ENCODE data around the gene ZSWIM3. TPM values are rescaled to one million over a fixed set of nuclear protein-coding genes. Genes with fewer than 3 reads are reported as not detected.
"Not testable (repeated sequence)": the region's sequence is repeated elsewhere in the genome, so short reads cannot be mapped to it uniquely, and the experiment has no call there.

Gene ZSWIM3
- total and polyA plus RNA-seq, 4 donors, result 0.56 to 4.2 (median 2.3) TPM

DNA sequence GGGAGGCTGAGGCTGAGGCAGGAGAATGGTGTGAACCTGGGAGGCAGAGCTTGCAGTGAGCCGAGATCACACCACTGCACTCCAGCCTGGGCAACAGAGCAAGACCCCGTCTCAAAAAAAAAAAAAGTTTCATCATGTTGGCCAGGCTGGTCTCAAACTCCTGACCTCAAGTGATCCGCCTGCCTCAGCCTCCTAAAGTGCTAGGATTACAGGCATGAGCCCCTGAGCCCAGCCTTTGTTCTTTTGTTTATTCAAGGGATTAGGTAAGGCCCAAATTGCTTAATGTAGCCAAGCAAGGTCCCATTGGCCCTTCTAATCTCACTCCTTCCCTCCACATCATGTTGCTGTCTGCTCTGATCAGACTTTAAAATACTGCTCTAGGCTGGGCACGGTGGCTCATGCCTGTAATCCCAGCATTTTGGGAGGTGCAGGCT lies 27.7 kb upstream of the ZSWIM3 start:
- H3K27me3 ChIP-seq (ENCODE audit: control insufficient read depth in 4 of 4, insufficient read depth in 4 of 4, low read length in 3 of 4); DNase-seq (ENCODE audit: low spot score); H3K36me3 ChIP-seq (ENCODE audit: control insufficient read depth in 4 of 4, insufficient read depth in 3 of 4, low read depth in 1 of 4, low read length in 3 of 4); H3K27ac ChIP-seq (ENCODE audit: low read depth in 1 of 2, low read length in 2 of 2); H3K4me3 ChIP-seq (ENCODE audit: low read depth in 1 of 3, low read length in 3 of 3); H3K9ac ChIP-seq (ENCODE audit: low read depth in 1 of 2, low read length in 2 of 2); H3K9me3 ChIP-seq (ENCODE audit: control insufficient read depth in 4 of 4, low read length in 3 of 4): not testable (repeated sequence)
- WGBS, result 82% methylated on average over 4 of the region's 4 CpGs
- H3K4me1 ChIP-seq (ENCODE audit: control insufficient read depth in 4 of 4, insufficient read depth in 4 of 4, low read length in 3 of 4), result peaks cover 2 to 14% (median 8%) of the 10 kb centered on the region in 4 donors
- TF ChIP-seq RXRA (IDR thresholded peaks at IDR 0.05) (peak; percentile 4 to 22), HNF4A (conservative IDR thresholded peaks at IDR 0.05) (peak in 1 of 2 donors; percentile 39), SP1 (IDR thresholded peaks at IDR 0.05) (peak; percentile 10)

DNA sequence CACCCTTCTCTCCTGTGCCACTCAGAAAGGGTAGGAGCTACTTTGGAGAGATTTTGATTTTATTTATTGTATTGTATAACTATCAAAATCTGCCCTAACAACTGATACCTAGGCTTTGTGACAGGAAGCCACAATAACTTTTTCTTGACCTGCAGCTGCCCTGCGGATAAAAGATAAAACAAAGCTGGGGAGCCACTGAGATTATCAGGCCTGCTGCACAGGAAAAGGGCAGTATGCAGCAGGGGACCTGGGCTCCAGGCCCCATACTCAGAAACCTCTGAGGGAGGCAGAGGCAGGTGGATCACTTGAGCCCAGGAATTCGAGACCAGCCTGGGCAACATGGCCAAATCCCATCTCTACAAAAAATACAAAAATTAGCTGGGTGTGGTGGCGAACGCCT lies 24.8 kb upstream of the ZSWIM3 start:
- TF ChIP-seq HNF4A (conservative IDR thresholded peaks at IDR 0.05), result no peak
- TF ChIP-seq RAD21 (IDR thresholded peaks at IDR 0.05), result no peak
- TF ChIP-seq, protein P1, sequence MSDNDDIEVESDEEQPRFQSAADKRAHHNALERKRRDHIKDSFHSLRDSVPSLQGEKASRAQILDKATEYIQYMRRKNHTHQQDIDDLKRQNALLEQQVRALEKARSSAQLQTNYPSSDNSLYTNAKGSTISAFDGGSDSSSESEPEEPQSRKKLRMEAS (IDR thresholded peaks at IDR 0.05), result no peak
- no peak for TF ChIP-seq NR2F2 (IDR thresholded peaks at IDR 0.05)
- TF ChIP-seq RXRA (IDR thresholded peaks at IDR 0.05), result no peak
- TF ChIP-seq YY1 (IDR thresholded peaks at IDR 0.05), result no peak
- TF ChIP-seq FOXA1 (IDR thresholded peaks at IDR 0.05), result no peak
- no peak for TF ChIP-seq HNF4G (IDR thresholded peaks at IDR 0.05)
- H3K9me3 ChIP-seq (ENCODE audit: control insufficient read depth in 4 of 4, low read length in 3 of 4), result no peaks in the 10 kb centered on the region
- WGBS, result 89% methylated on average over 4 of the region's 4 CpGs
- no peaks in the 10 kb centered on the region for H3K27me3 ChIP-seq (ENCODE audit: control insufficient read depth in 4 of 4, insufficient read depth in 4 of 4, low read length in 3 of 4)
- H3K9ac ChIP-seq (ENCODE audit: low read depth in 1 of 2, low read length in 2 of 2), result no peak overlapping the region
- DNase-seq (ENCODE audit: low spot score), result no peak
- peak overlapping the region in 1 of 2 donors; percentile 82 for H3K27ac ChIP-seq (ENCODE audit: low read depth in 1 of 2, low read length in 2 of 2)
- no peak overlapping the region for H3K4me3 ChIP-seq (ENCODE audit: low read depth in 1 of 3, low read length in 3 of 3)
- peaks cover 4 to 14% (median 9%) of the 10 kb centered on the region in 4 donors for H3K4me1 ChIP-seq (ENCODE audit: control insufficient read depth in 4 of 4, insufficient read depth in 4 of 4, low read length in 3 of 4)
- peaks cover 0 to 2% (median 0%) of the 10 kb centered on the region in 4 donors for H3K36me3 ChIP-seq (ENCODE audit: control insufficient read depth in 4 of 4, insufficient read depth in 3 of 4, low read depth in 1 of 4, low read length in 3 of 4)

DNA sequence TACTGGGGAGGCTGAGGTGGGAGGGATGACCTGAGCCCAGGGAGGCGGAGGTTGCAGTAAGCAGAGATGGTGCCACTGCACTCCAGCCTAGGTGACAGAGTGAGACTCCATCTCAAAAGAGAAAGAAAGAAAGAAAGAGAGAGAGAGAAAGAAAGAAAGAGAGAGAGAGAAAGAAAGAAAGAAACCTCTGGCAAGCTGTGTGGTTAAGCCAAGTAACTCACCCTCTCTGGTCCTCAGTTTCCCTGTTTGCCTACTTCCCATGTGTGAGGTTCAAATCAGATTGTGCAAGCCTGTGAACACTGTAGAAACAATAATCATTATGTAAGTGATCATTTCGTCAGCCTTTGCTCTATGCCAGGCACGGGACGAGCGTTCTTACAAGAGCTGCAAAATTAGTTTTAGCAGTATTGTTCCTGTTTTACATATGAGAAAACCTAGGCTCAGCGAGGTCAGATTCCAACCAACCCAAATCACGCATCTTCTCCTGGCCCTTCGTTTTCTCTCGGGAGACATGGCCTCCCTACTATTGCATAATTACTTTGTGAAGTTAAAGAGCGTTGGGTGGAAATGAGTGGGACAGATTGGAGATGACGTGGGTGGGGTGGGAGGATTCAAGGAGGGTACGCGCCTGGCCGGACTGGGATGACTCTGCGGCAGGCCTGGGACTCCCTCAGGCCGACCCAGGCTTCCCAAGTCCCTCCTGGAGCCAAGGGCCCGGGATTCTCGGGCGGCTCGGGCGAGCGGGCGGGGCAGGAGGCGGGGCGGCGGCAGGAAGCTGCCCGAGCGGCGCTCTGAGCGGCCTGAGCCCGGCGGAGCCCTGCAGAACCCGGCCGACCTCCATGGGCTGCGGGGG lies 24.2 kb upstream of the ZSWIM3 start, which contains the start of gene SNX21:
Gene SNX21, plus strand, starts transcription at position 770 of the 853 bp plus-strand sequence. CDS start 121 bp downstream, outside the sequence.
- 4% methylated on average over 35 of the region's 35 CpGs for WGBS
- peaks cover 0 to 2% (median 0%) of the 10 kb centered on the region in 4 donors for H3K36me3 ChIP-seq (ENCODE audit: control insufficient read depth in 4 of 4, insufficient read depth in 3 of 4, low read depth in 1 of 4, low read length in 3 of 4)
- peak within 1 kb of the TSS; percentile 69 to 79 (median 70) for H3K4me3 ChIP-seq (ENCODE audit: low read depth in 1 of 3, low read length in 3 of 3)
- H3K4me1 ChIP-seq (ENCODE audit: control insufficient read depth in 4 of 4, insufficient read depth in 4 of 4, low read length in 3 of 4), result peaks cover 4 to 14% (median 9%) of the 10 kb centered on the region in 4 donors
- H3K9me3 ChIP-seq (ENCODE audit: control insufficient read depth in 4 of 4, low read length in 3 of 4), result no peaks in the 10 kb centered on the region
- no peaks in the 10 kb centered on the region for H3K27me3 ChIP-seq (ENCODE audit: control insufficient read depth in 4 of 4, insufficient read depth in 4 of 4, low read length in 3 of 4)
- peak; percentile 62 for DNase-seq (ENCODE audit: low spot score)
- peak within 1 kb of the TSS; percentile 60 to 82 for H3K27ac ChIP-seq (ENCODE audit: low read depth in 1 of 2, low read length in 2 of 2)
- H3K9ac ChIP-seq (ENCODE audit: low read depth in 1 of 2, low read length in 2 of 2), result peak within 1 kb of the TSS; percentile 20 to 82
- TF ChIP-seq YY1 (IDR thresholded peaks at IDR 0.05) (peak; percentile 83), FOXA2 (IDR thresholded peaks at IDR 0.05) (no peak), HNF4G (IDR thresholded peaks at IDR 0.05) (no peak), HNF4A (conservative IDR thresholded peaks at IDR 0.05) (peak; percentile 28 to 48), GABPA (IDR thresholded peaks at IDR 0.05 in 1 of 2, conservative IDR thresholded peaks at IDR 0.05 in 1 of 2) (peak in 1 of 2 donors; percentile 19), TAF1 (conservative IDR thresholded peaks at IDR 0.05) (no peak), FOXA1 (IDR thresholded peaks at IDR 0.05) (no peak), NR2F2 (IDR thresholded peaks at IDR 0.05) (peak; percentile 43), EGR1 (IDR thresholded peaks at IDR 0.05; ENCODE audit: low read depth in 2 of 2) (peak in 1 of 2 donors; percentile 16), RXRA (IDR thresholded peaks at IDR 0.05) (peak; percentile 24 to 28), SP1 (IDR thresholded peaks at IDR 0.05) (peak; percentile 57), JUND (IDR thresholded peaks at IDR 0.05) (peak in 1 of 2 donors; percentile 45)
- TF ChIP-seq, protein P2, sequence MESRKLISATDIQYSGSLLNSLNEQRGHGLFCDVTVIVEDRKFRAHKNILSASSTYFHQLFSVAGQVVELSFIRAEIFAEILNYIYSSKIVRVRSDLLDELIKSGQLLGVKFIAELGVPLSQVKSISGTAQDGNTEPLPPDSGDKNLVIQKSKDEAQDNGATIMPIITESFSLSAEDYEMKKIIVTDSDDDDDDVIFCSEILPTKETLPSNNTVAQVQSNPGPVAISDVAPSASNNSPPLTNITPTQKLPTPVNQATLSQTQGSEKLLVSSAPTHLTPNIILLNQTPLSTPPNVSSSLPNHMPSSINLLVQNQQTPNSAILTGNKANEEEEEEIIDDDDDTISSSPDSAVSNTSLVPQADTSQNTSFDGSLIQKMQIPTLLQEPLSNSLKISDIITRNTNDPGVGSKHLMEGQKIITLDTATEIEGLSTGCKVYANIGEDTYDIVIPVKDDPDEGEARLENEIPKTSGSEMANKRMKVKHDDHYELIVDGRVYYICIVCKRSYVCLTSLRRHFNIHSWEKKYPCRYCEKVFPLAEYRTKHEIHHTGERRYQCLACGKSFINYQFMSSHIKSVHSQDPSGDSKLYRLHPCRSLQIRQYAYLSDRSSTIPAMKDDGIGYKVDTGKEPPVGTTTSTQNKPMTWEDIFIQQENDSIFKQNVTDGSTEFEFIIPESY (IDR thresholded peaks at IDR 0.05), result peak; percentile 62
- TF ChIP-seq, protein P1 (IDR thresholded peaks at IDR 0.05), result no peak
- TF ChIP-seq, protein P3, sequence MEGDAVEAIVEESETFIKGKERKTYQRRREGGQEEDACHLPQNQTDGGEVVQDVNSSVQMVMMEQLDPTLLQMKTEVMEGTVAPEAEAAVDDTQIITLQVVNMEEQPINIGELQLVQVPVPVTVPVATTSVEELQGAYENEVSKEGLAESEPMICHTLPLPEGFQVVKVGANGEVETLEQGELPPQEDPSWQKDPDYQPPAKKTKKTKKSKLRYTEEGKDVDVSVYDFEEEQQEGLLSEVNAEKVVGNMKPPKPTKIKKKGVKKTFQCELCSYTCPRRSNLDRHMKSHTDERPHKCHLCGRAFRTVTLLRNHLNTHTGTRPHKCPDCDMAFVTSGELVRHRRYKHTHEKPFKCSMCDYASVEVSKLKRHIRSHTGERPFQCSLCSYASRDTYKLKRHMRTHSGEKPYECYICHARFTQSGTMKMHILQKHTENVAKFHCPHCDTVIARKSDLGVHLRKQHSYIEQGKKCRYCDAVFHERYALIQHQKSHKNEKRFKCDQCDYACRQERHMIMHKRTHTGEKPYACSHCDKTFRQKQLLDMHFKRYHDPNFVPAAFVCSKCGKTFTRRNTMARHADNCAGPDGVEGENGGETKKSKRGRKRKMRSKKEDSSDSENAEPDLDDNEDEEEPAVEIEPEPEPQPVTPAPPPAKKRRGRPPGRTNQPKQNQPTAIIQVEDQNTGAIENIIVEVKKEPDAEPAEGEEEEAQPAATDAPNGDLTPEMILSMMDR (IDR thresholded peaks at IDR 0.05; ENCODE audit: low read depth, low read length, missing input control), result no peak
- TF ChIP-seq, protein P4, sequence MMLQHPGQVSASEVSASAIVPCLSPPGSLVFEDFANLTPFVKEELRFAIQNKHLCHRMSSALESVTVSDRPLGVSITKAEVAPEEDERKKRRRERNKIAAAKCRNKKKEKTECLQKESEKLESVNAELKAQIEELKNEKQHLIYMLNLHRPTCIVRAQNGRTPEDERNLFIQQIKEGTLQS (IDR thresholded peaks at IDR 0.05), result peak; percentile 51
- TF ChIP-seq, protein P5, sequence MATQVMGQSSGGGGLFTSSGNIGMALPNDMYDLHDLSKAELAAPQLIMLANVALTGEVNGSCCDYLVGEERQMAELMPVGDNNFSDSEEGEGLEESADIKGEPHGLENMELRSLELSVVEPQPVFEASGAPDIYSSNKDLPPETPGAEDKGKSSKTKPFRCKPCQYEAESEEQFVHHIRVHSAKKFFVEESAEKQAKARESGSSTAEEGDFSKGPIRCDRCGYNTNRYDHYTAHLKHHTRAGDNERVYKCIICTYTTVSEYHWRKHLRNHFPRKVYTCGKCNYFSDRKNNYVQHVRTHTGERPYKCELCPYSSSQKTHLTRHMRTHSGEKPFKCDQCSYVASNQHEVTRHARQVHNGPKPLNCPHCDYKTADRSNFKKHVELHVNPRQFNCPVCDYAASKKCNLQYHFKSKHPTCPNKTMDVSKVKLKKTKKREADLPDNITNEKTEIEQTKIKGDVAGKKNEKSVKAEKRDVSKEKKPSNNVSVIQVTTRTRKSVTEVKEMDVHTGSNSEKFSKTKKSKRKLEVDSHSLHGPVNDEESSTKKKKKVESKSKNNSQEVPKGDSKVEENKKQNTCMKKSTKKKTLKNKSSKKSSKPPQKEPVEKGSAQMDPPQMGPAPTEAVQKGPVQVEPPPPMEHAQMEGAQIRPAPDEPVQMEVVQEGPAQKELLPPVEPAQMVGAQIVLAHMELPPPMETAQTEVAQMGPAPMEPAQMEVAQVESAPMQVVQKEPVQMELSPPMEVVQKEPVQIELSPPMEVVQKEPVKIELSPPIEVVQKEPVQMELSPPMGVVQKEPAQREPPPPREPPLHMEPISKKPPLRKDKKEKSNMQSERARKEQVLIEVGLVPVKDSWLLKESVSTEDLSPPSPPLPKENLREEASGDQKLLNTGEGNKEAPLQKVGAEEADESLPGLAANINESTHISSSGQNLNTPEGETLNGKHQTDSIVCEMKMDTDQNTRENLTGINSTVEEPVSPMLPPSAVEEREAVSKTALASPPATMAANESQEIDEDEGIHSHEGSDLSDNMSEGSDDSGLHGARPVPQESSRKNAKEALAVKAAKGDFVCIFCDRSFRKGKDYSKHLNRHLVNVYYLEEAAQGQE (IDR thresholded peaks at IDR 0.05), result peak; percentile 56

Measured in liver (tissue), 9 donors.